ENCODE data around the gene ERCC5.

The ERCC5 gene

GRCh38 chr13:102838982-102839381 lies 6.8 kb upstream of the ERCC5 start:
- TF ChIP-seq CTCF (IDR thresholded peaks at IDR 0.05; ENCODE audit: low read depth, low read length), result no peak
- no peak for DNase-seq (ENCODE audit: low read depth in 2 of 2)
- no peak overlapping the region for H3K4me3 ChIP-seq (replicated peaks in 1 of 2; ENCODE audit: low read depth in 2 of 2, low read length in 2 of 2)

GRCh38 chr13:102839462-102839861 lies 6.4 kb upstream of the ERCC5 start:
- no peak overlapping the region for H3K4me3 ChIP-seq (replicated peaks in 1 of 2; ENCODE audit: low read depth in 2 of 2, low read length in 2 of 2)
- peak; percentile 18 to 75 for DNase-seq (ENCODE audit: low read depth in 2 of 2)
- TF ChIP-seq CTCF (IDR thresholded peaks at IDR 0.05; ENCODE audit: low read depth, low read length), result no peak

GRCh38 chr13:102845289-102845629 lies 573 bp upstream of the ERCC5 start:
- H3K4me3 ChIP-seq (replicated peaks in 1 of 2; ENCODE audit: low read depth in 2 of 2, low read length in 2 of 2), result peak overlapping the region; percentile 93 to 100
- peak in 1 of 2 donors; percentile 12 for DNase-seq (ENCODE audit: low read depth in 2 of 2)
- TF ChIP-seq CTCF (IDR thresholded peaks at IDR 0.05; ENCODE audit: low read depth, low read length), result no peak

- peak; percentile 38 to 55 for DNase-seq (ENCODE audit: low read depth in 2 of 2)
- no peak for TF ChIP-seq CTCF (IDR thresholded peaks at IDR 0.05; ENCODE audit: low read depth, low read length)
- peak overlapping the region; percentile 93 to 100 for H3K4me3 ChIP-seq (replicated peaks in 1 of 2; ENCODE audit: low read depth in 2 of 2, low read length in 2 of 2)
Measured at GRCh38 chr13:102846261-102847015, 606 bp downstream of the ERCC5 start.

- DNase-seq (ENCODE audit: low read depth in 2 of 2), result peak; percentile 66 to 70
- TF ChIP-seq CTCF (IDR thresholded peaks at IDR 0.05; ENCODE audit: low read depth, low read length), result peak; percentile 72
- peak overlapping the region; percentile 93 to 100 for H3K4me3 ChIP-seq (replicated peaks in 1 of 2; ENCODE audit: low read depth in 2 of 2, low read length in 2 of 2)
Measured at GRCh38 chr13:102847272-102848234, 1.7 kb downstream of the ERCC5 start.

GRCh38 chr13:102848956-102849355 lies 3.1 kb downstream of the ERCC5 start:
- H3K4me3 ChIP-seq (replicated peaks in 1 of 2; ENCODE audit: low read depth in 2 of 2, low read length in 2 of 2), result no peak overlapping the region
- DNase-seq (ENCODE audit: low read depth in 2 of 2), result no peak
- no peak for TF ChIP-seq CTCF (IDR thresholded peaks at IDR 0.05; ENCODE audit: low read depth, low read length)

All from cardiac fibroblast (primary cell).